HepG2 (cell line): ENCODE measurements around the gene DOLK. TPM values are rescaled to one million over a fixed set of nuclear protein-coding genes. Genes with fewer than 3 reads are reported as not detected.

Source experiments
- ATAC-seq: fragments of 200-7000 bp; cut with Tn5 transposase; 3 replicates; pipeline ENCODE4 v1.9.1; 2020; ENCODE audit warnings: mild to moderate bottlenecking, moderate library complexity
- BruUV-seq: library from RNA; stranded (reverse); fragments of 400-500 nt; replicated peaks from 2 replicates; lab custom pipeline; 2021; lab: Mats Ljungman, UMichigan
- CTCF ChIA-PET: fragments of 300-600 bp; formaldehyde crosslinking; extraction: SDS; loops from one replicate; lab custom pipeline; 2021; ENCODE audit warnings: low total read pairs, inconsistent platforms, low intra/inter-chr PET ratio; lab: Yijun Ruan, JAX
- POLR2A ChIA-PET: fragments of 350-600 bp; sonication (Branson Sonifier 250); formaldehyde crosslinking; loops from one replicate; lab custom pipeline; 2020; ENCODE audit warnings: antibody characterized with exemption, inconsistent platforms; lab: Yijun Ruan, JAX
- DNase-seq: peaks from one replicate; pipeline ENCODE4 v3.0.0-alpha.2; 2015; ENCODE audit warnings: low spot score
- FAIRE-seq: peaks from 3 replicates; lab custom pipeline; 2011; peaks lifted over from hg19 to GRCh38; lab: Jason Lieb, UNC
- H2AFZ ChIP-seq: one replicate; pipeline ENCODE4 v1.6.1; 2011; ENCODE audit warnings: low read length, inconsistent platforms
- H3K27ac ChIP-seq: fragments of 300-600 bp; 3 replicates; pipeline ENCODE4 v1.8.0; 2011; ENCODE audit warnings: mixed run types, mild to moderate bottlenecking, mixed read lengths, low read length, inconsistent platforms; ENCODE audit not compliant: insufficient read depth; ENCODE audit errors: extremely low read length
- H3K27me3 ChIP-seq, 2 experiments: fragments of 200-600 bp in 1 of 2; 2 replicates in 1 of 2; 3 replicates in 1 of 2; pipeline versions ENCODE4 v1.6.0 to v1.8.0; 2011; ENCODE audit warnings: low read length in 2 of 2, mild to moderate bottlenecking in 2 of 2, moderate library complexity in 2 of 2, inconsistent platforms in 1 of 2; ENCODE audit not compliant: insufficient read depth in 2 of 2, control insufficient read depth in 1 of 2
- H3K36me3 ChIP-seq, 2 experiments: fragments of 200-600 bp in 1 of 2; replicated peaks in 1 of 2; 2 replicates in 1 of 2; 3 replicates in 1 of 2; pipeline versions ENCODE4 v1.5.1 to v1.8.0; 2011; ENCODE audit warnings: low read length in 2 of 2, inconsistent platforms in 1 of 2; ENCODE audit not compliant: insufficient read depth in 2 of 2, control insufficient read depth in 1 of 2
- H3K4me1 ChIP-seq: 2 replicates; pipeline ENCODE4 v1.5.1; 2012; ENCODE audit warnings: low read length, inconsistent platforms; ENCODE audit not compliant: insufficient read depth
- H3K4me2 ChIP-seq: 2 replicates; pipeline ENCODE4 v1.6.0; 2011; ENCODE audit warnings: low read depth, low read length, inconsistent platforms
- H3K4me3 ChIP-seq, 3 experiments: fragments of 200-600 bp in 1 of 3; sonication (generic), shearing (Covaris generic) in 1 of 3; replicated peaks in 1 of 3; 2 replicates each; pipeline ENCODE4 v1.5.1; 2011 to 2016; ENCODE audit warnings: low read length in 3 of 3, inconsistent platforms in 2 of 3, low read depth in 2 of 3, mild to moderate bottlenecking in 2 of 3, control low read depth in 1 of 3, mixed read lengths in 1 of 3; ENCODE audit not compliant: insufficient read depth in 1 of 3
- H3K79me2 ChIP-seq: one replicate; pipeline ENCODE4 v1.6.1; 2011; ENCODE audit warnings: low read length, inconsistent platforms; ENCODE audit not compliant: insufficient read depth
- H3K9ac ChIP-seq: 2 replicates; pipeline ENCODE4 v1.6.0; 2011; ENCODE audit warnings: mild to moderate bottlenecking, low read depth, low read length, inconsistent platforms; ENCODE audit not compliant: insufficient read depth
- H3K9me3 ChIP-seq: 2 replicates; pipeline ENCODE4 v1.5.1; 2012; ENCODE audit warnings: mild to moderate bottlenecking, low read length
- H4K20me1 ChIP-seq: 2 replicates; pipeline ENCODE4 v1.6.0; 2011; ENCODE audit warnings: inconsistent platforms, mild to moderate bottlenecking, low read length, moderate library complexity; ENCODE audit not compliant: insufficient read depth
- CEBPB ChIP-seq: IDR thresholded peaks from 2 replicates; pipeline ENCODE4 v1.6.1; 2011; ENCODE audit warnings: low read depth, low read length, improper control_type of control experiment, borderline replicate concordance
- CEBPG ChIP-seq: IDR thresholded peaks from 2 replicates; pipeline ENCODE4 v1.6.1; 2016
- MYNN ChIP-seq: sonication (generic); formaldehyde crosslinking; IDR thresholded peaks from 2 replicates; pipeline ENCODE4 v1.4.0; 2020; ENCODE audit warnings: mild to moderate bottlenecking, low read depth, missing genetic modification reagents
- RAD51 ChIP-seq: fragments of 450-650 bp; IDR thresholded peaks from 2 replicates; pipeline ENCODE4 v1.6.1; 2016; ENCODE audit warnings: borderline replicate concordance
- ZNF160 ChIP-seq: sonication (generic); formaldehyde crosslinking; IDR thresholded peaks from 2 replicates; pipeline ENCODE4 v1.8.0; 2022; ENCODE audit warnings: mild to moderate bottlenecking, inconsistent platforms, missing genetic modification reagents
- ZNF574 ChIP-seq: sonication (generic); formaldehyde crosslinking; IDR thresholded peaks from 2 replicates; pipeline ENCODE4 v1.4.0; 2020; ENCODE audit warnings: missing genetic modification reagents
- ZNF704 ChIP-seq: sonication (generic); formaldehyde crosslinking; IDR thresholded peaks from 2 replicates; pipeline ENCODE4 v1.8.1; 2023; ENCODE audit warnings: mild to moderate bottlenecking, inconsistent platforms, moderate library complexity, missing genetic modification reagents, borderline replicate concordance
- WGBS: methylation state at CpG from one replicate; pipeline ENCODE4 v1.1.6; 2017; ENCODE audit warnings: low lambda C conversion rate; 5-methylcytosine and 5-hydroxymethylcytosine counted together
- in situ Hi-C: cut with HindIII; loops from 2 replicates; pipeline ENCODE4 v1.10.0; 2017; ENCODE audit warnings: low pct_unique_long_range_greater_than_20kb; ENCODE audit not compliant: extremely low pct_ligation_motif_present
- intact Hi-C: fragments of 100-400 bp; cut with micrococcal nuclease; formaldehyde crosslinking; loops from one replicate; pipeline ENCODE4 v1.10.0; 2022; ENCODE audit not compliant: unreplicated experiment
- polyA plus RNA-seq, 8 experiments: library from polyadenylated mRNA; depleted of rRNA in 3 of 8; stranded (reverse) in 7 of 8; unstranded in 1 of 8; fragments of >200 nt; fragmentation: Illumina TruSeq in 4 of 8; extraction: Trizol in 4 of 8; gene quantifications; 2 replicates each; pipeline versions ENCODE4 v1.2.1 to v1.2.3, GENCODE V29; 2011 to 2016; ENCODE audit warnings: low read depth in 4 of 8, missing spikeins in 1 of 8, mixed read lengths in 1 of 8; ENCODE audit not compliant: insufficient read depth in 1 of 8
- total RNA-seq, 5 experiments: library from RNA; depleted of rRNA; stranded (reverse); fragments of >200 nt; fragmentation: Illumina TruSeq; extraction: Trizol; gene quantifications; 2 replicates each; pipeline ENCODE4 v1.2.3, GENCODE V29; 2016; ENCODE audit warnings: low read depth in 1 of 5
- TF ChIP-seq, protein P1 (sequence below): sonication (generic); formaldehyde crosslinking; conservative IDR thresholded peaks from 2 replicates; pipeline ENCODE4 v1.4.0; 2020; ENCODE audit warnings: missing genetic modification reagents
- TF ChIP-seq, protein P2 (sequence below): sonication (generic); formaldehyde crosslinking; IDR thresholded peaks from 2 replicates; pipeline ENCODE4 v1.5.0; 2020; ENCODE audit warnings: missing genetic modification reagents

The DOLK gene
- total and polyA plus RNA-seq, 2 of the 13 experiments (the other 11 are each of a cell fraction or from before 2014, with no cell fraction given), result 15.4 to 18.7 TPM

- no peak for ATAC-seq
- POLR2A ChIA-PET, result interaction anchor here (1.9 to 2.2 kb wide), 3 partner anchors 18 to 46 kb away, joined by 4 to 7 read pairs (median 7); no protein-coding TSS in a partner anchor
- Histone ChIP-seq H3K4me3 (no peak overlapping the region), H3K27ac (no peak overlapping the region)
- 96% methylated on average over 6 of the region's 6 CpGs for WGBS
- peak; percentile 93 for TF ChIP-seq CEBPB
- TF ChIP-seq RAD51, result no peak
- no peak for TF ChIP-seq ZNF704
- TF ChIP-seq CEBPG (CRISPR knock-in tag), result peak; percentile 79
- TF ChIP-seq, all 625 proteins: peak for 2
- intact Hi-C loops, result no loop called here
- 0 out of 2 replicates have a peak overlapping the region, but pooled peaks have one; percentile 81 for H3K4me2 ChIP-seq
- H2AFZ ChIP-seq, result no peak overlapping the region
- no peak for DNase-seq
- in situ Hi-C loops, result loop anchor here (5.0 kb wide), 1 partner anchor 41 kb away; the partner anchor contains the start of genes KYAT1 and LRRC8A
- no peaks in the 10 kb centered on the region; a peak in 1 of 5 replicates for H3K36me3 ChIP-seq
- no peaks in the 10 kb centered on the region for H4K20me1 ChIP-seq
- H3K79me2 ChIP-seq, result peaks cover 5% of the 10 kb centered on the region
- peaks cover 56% of the 10 kb centered on the region for H3K4me1 ChIP-seq
- H3K9me3 ChIP-seq, result no peaks in the 10 kb centered on the region
- H3K9ac ChIP-seq, result no peak overlapping the region
- FAIRE-seq, result no peak
- no peaks in the 10 kb centered on the region for H3K27me3 ChIP-seq
- BruUV-seq, result no TSS peak
- CTCF ChIA-PET, result no interaction called here
Observed at GRCh38 chr9:128923493-128923883, 23.9 kb downstream of the DOLK start.

DNA sequence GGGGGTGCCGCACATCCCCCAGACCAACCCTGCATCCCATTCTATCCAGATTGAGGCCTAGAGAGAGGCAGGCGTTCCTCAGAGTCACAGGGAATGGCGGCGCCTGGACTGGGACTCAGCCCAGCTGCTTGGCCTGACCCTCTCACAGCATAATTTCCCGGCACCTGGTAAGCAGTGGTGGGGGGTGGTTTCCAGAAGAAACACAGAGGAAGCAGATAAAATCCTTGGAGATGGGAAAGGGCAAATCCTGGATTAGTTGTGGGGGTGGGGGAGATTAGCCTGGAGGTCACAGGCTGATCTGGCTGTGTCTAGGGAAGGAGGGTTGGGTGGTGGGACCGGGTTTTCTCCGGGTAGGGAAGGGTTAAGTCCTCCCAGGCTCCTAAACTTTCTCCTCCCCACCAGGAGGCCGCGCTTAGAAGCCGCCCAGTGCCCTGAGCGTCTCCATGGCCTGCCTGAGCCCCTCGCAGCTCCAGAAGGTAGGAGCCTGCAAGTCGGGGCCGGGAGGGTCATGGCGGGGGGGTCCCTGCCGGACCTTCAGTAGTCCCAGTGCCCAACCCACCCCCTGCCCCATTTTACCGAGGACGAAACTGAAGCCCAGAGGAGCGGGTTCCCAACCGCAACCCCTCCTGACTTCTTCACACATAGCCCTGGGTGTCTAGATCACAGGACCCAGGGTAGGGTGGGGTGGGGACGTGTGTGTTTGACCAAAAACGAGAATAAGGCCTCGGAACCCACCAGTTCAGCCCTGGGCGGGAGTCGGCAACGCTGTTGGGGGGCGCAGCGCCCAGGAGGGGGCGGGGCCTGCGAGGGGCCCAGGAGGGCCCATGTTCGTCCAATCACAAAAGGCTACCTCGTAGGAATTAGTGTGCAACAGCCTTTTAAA, 25.3 kb downstream of the DOLK start:
- peak; percentile 72 for ATAC-seq
- H3K27ac ChIP-seq, result peak overlapping the region; percentile 79
- POLR2A ChIA-PET, result interaction anchor here (0.9 to 3.9 kb wide), 9 partner anchors 10 to 286 kb away, joined by 3 to 25 read pairs (median 6); partner anchors contain the start of genes ENDOG, KYAT1 and LRRC8A
- TF ChIP-seq ZNF574 (CRISPR knock-in tag), result peak; percentile 69
- no peak for TF ChIP-seq MYNN
- TF ChIP-seq, protein P1, sequence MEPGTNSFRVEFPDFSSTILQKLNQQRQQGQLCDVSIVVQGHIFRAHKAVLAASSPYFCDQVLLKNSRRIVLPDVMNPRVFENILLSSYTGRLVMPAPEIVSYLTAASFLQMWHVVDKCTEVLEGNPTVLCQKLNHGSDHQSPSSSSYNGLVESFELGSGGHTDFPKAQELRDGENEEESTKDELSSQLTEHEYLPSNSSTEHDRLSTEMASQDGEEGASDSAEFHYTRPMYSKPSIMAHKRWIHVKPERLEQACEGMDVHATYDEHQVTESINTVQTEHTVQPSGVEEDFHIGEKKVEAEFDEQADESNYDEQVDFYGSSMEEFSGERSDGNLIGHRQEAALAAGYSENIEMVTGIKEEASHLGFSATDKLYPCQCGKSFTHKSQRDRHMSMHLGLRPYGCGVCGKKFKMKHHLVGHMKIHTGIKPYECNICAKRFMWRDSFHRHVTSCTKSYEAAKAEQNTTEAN (CRISPR knock-in tag), result no peak; the same call in 1 of the 2 replicates
- TF ChIP-seq, protein P2, sequence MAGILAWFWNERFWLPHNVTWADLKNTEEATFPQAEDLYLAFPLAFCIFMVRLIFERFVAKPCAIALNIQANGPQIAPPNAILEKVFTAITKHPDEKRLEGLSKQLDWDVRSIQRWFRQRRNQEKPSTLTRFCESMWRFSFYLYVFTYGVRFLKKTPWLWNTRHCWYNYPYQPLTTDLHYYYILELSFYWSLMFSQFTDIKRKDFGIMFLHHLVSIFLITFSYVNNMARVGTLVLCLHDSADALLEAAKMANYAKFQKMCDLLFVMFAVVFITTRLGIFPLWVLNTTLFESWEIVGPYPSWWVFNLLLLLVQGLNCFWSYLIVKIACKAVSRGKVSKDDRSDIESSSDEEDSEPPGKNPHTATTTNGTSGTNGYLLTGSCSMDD, result no peak
- TF ChIP-seq ZNF160 (CRISPR knock-in tag), result peak; percentile 39; the same call in 1 of the 2 replicates

More for the DNA sequence above, 25.3 kb downstream of the DOLK start:
- intact Hi-C loops (no loop called here), in situ Hi-C loops (loop anchor here (5.0 kb wide), 1 partner anchor 40 kb away; the partner anchor contains the start of genes KYAT1 and LRRC8A)
- CTCF ChIA-PET, result no interaction called here
- Histone ChIP-seq H3K9ac (peak overlapping the region; percentile 78), H3K36me3 (no peaks in the 10 kb centered on the region; a peak in 2 of 5 replicates), H2AFZ (no peak overlapping the region), H3K27me3 (no peaks in the 10 kb centered on the region), H3K79me2 (peaks cover 5% of the 10 kb centered on the region), H3K4me2 (peak overlapping the region; percentile 81), H3K9me3 (no peaks in the 10 kb centered on the region), H4K20me1 (no peaks in the 10 kb centered on the region), H3K4me1 (peaks cover 62% of the 10 kb centered on the region), H3K4me3 (peak overlapping the region; percentile 75 to 94 (median 78))
- 12% methylated on average over 17 of the region's 32 CpGs for WGBS
- no peak for FAIRE-seq
- BruUV-seq, result TSS peak; percentile 65
- peak; percentile 62 for DNase-seq
